GM21528 (cell line): ENCODE results near the gene MAP7.
"Not testable (repeated sequence)": the region's sequence is repeated elsewhere in the genome, so short reads cannot be mapped to it uniquely, and the experiment has no call there.

ENCODE experiments used
- ATAC-seq: cut with Tn5 transposase; IDR thresholded peaks from one replicate; pipeline ENCODE4 v1.9.1; 2021; ENCODE audit warnings: mild to moderate bottlenecking, moderate library complexity; ENCODE audit not compliant: unreplicated experiment, low FRiP score

The MAP7 gene

GRCh38 chr6:136318676-136319075 lies 231.5 kb downstream of the MAP7 start:
- no peak for ATAC-seq

- ATAC-seq = no peak
Measured at GRCh38 chr6:136317971-136318370, 232.3 kb downstream of the MAP7 start.

DNA sequence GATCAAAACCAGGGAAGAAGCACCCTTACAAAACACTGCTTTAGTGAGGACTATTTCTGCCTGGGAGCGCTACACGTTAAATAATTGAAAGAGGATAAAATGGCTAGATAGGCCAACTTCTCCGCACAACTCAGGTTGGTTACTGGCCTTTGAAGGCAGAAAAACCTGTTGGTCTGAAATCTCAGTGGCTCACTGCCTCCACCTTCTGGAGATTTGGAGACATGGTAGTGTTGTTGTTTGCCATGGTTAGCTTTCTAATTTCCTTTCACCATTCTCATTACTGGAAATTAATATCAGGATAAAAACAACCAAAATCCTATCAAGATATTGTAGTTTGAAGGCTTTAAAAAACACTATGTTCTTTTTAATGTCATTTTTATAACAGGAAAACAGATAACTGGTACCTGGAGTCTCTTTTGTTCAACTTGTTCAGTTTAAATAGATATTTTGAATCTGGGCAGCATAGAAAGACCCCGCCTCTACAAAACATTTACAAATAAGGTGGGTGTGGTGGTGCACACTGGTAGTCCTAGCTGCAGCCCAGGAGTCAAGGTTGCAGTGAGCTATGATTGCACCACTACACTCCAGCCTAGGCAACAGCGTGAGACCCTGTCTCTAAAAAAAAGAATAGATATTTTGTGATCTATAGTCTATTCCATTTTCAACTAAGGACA lies 233.1 kb downstream of the MAP7 start:
- no peak for ATAC-seq

GRCh38 chr6:136315594-136315993 lies 234.6 kb downstream of the MAP7 start:
- ATAC-seq = no peak

DNA sequence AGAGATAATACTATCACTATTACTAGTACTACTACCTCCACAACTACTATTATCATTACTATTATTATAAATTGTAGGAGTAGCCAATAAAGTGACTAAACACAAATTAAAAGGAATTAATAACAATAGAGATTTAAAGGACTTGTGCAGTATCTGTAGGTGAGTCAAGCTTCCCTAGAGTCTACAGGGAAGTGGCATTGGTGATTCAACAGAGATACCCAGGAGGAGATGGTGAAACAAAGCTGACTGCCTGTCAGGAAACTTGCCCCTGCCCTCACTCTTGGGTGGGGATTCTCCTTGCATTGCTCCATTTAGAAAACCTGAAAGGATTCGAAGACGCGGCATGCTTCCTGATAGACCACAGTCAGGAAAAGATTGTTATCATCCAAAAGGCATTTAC lies 237.2 kb downstream of the MAP7 start:
- ATAC-seq = no peak

GRCh38 chr6:136309729-136310311 lies 240.4 kb downstream of the MAP7 start:
- ATAC-seq = no peak

GRCh38 chr6:136309171-136309570 lies 241.1 kb downstream of the MAP7 start:
- no peak for ATAC-seq

- not testable (repeated sequence) for ATAC-seq
Measured at GRCh38 chr6:136308469-136308868, 241.8 kb downstream of the MAP7 start.

- no peak for ATAC-seq
Measured at GRCh38 chr6:136307351-136307750, 242.9 kb downstream of the MAP7 start.

GRCh38 chr6:136306466-136306865 lies 243.8 kb downstream of the MAP7 start:
- no peak for ATAC-seq

DNA sequence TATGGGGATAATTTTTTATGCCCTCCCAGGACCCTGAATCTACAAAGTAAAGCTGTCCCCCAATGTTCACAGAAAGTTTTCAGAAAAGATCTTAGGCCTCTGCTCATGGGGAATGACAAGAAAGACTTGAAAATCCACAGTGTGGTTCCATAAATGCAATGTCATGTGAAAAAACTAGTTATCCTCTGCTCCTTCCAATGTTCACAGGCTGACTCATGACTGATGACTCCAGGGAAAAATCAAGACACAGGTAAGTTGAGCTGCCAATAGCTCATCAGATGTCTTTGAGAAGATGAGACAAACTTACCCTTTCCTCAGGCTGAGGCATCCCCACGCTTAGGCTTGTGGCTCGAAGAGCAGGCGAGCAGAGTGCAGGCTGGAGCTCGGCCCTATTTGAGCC lies 245.8 kb downstream of the MAP7 start:
- ATAC-seq = no peak

- no peak for ATAC-seq
Measured at GRCh38 chr6:136303516-136303915, 246.7 kb downstream of the MAP7 start.

- no peak for ATAC-seq
Measured at GRCh38 chr6:136294621-136295020, 255.6 kb downstream of the MAP7 start.
